Measurements from ENCODE around the gene LRRC19.

The LRRC19 gene

DNA sequence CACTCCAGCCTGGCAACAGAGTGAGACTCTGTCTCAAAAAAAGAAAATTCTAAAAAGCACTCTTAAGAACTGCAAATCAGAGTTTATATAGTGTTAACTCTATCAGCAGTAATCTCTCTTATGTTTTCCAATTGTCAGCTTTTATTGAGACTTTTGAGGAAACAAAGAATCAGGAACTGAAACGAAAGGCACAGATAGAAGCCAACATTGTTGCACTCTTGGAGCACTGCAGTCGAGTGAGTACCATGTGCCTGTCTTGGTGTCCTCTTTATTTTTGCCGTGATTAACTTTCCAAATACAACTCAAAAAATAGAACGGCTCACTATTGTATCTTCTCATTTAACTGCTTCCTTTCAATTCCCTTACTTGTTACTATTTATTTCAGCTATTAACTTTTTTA is 41.7 kb upstream of the LRRC19 start:
- Histone ChIP-seq H3K27ac (no peak overlapping the region), H3K9ac (no peak overlapping the region), H3K27me3 (ENCODE audit: insufficient read depth, low read depth) (no peaks in the 10 kb centered on the region), H4K20me1 (ENCODE audit: insufficient read depth) (no peaks in the 10 kb centered on the region), H3K4me1 (ENCODE audit: low read depth, poor library complexity, severe bottlenecking) (no peaks in the 10 kb centered on the region), H3K79me2 (ENCODE audit: insufficient read depth, low read depth) (no peaks in the 10 kb centered on the region), H3K4me2 (no peak overlapping the region), H3K4me3 (IDR thresholded peaks at IDR 0.05; ENCODE audit: insufficient read depth, low read depth, low read length) (no peak overlapping the region), H3K36me3 (ENCODE audit: insufficient read depth) (no peaks in the 10 kb centered on the region), H2AFZ (ENCODE audit: low read depth) (no peak overlapping the region)
- TF ChIP-seq, protein P1, sequence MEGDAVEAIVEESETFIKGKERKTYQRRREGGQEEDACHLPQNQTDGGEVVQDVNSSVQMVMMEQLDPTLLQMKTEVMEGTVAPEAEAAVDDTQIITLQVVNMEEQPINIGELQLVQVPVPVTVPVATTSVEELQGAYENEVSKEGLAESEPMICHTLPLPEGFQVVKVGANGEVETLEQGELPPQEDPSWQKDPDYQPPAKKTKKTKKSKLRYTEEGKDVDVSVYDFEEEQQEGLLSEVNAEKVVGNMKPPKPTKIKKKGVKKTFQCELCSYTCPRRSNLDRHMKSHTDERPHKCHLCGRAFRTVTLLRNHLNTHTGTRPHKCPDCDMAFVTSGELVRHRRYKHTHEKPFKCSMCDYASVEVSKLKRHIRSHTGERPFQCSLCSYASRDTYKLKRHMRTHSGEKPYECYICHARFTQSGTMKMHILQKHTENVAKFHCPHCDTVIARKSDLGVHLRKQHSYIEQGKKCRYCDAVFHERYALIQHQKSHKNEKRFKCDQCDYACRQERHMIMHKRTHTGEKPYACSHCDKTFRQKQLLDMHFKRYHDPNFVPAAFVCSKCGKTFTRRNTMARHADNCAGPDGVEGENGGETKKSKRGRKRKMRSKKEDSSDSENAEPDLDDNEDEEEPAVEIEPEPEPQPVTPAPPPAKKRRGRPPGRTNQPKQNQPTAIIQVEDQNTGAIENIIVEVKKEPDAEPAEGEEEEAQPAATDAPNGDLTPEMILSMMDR (conservative IDR thresholded peaks at IDR 0.05; ENCODE audit: low read depth, low read length) = no peak

DNA sequence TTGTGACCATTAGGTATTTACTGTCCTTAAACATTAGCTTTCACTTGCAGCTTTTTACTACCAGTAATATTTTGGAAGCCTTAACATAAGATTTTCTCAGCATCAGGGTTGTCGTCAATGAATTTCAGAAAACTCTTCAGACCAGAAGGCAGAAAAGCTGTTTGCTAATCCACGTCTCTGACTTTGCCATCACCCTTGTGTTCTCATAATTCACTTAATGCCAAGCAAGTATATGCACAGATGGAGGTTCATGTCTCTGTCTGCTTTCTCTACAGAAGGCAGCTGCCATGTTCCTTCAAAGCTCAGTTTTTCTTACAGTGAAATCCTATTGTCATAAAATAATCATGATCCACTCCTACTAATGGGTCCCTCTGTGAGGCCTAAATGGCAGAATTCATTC is 37.7 kb upstream of the LRRC19 start:
- Histone ChIP-seq H2AFZ (ENCODE audit: low read depth) (no peak overlapping the region), H3K27me3 (ENCODE audit: insufficient read depth, low read depth) (no peaks in the 10 kb centered on the region), H3K79me2 (ENCODE audit: insufficient read depth, low read depth) (no peaks in the 10 kb centered on the region), H3K4me3 (IDR thresholded peaks at IDR 0.05; ENCODE audit: insufficient read depth, low read depth, low read length) (no peak overlapping the region), H4K20me1 (ENCODE audit: insufficient read depth) (no peaks in the 10 kb centered on the region), H3K9ac (no peak overlapping the region), H3K4me2 (no peak overlapping the region), H3K36me3 (ENCODE audit: insufficient read depth) (no peaks in the 10 kb centered on the region), H3K4me1 (ENCODE audit: low read depth, poor library complexity, severe bottlenecking) (no peaks in the 10 kb centered on the region), H3K27ac (no peak overlapping the region)
- TF ChIP-seq, protein P1 (conservative IDR thresholded peaks at IDR 0.05; ENCODE audit: low read depth, low read length) = no peak

DNA sequence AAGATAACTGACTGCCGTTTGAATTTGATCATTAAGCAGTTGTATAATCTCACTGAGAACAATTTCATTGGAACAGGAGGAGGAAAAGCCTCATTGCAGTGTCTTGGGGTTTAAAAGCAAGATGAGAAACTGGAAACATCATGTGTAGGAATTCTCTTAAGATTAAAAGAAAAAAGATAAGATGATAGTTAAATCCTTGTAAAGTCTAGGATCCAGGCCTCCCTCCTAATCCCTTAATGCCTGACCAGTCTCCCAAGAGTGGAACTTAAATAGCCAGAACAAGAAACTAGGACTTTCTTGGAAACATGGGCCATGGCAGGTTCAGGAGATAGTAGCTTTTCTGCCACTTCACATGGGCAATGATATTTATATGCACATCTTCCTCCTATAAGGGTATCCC is 37.0 kb upstream of the LRRC19 start:
- TF ChIP-seq, protein P1 (conservative IDR thresholded peaks at IDR 0.05; ENCODE audit: low read depth, low read length) = no peak
- no peaks in the 10 kb centered on the region for H4K20me1 ChIP-seq (ENCODE audit: insufficient read depth)
- H3K27ac ChIP-seq = no peak overlapping the region
- H2AFZ ChIP-seq (ENCODE audit: low read depth) = no peak overlapping the region
- no peak overlapping the region for H3K4me2 ChIP-seq
- no peak overlapping the region for H3K4me3 ChIP-seq (IDR thresholded peaks at IDR 0.05; ENCODE audit: insufficient read depth, low read depth, low read length)
- no peaks in the 10 kb centered on the region for H3K4me1 ChIP-seq (ENCODE audit: low read depth, poor library complexity, severe bottlenecking)
- no peaks in the 10 kb centered on the region for H3K27me3 ChIP-seq (ENCODE audit: insufficient read depth, low read depth)
- no peak overlapping the region for H3K9ac ChIP-seq
- H3K36me3 ChIP-seq (ENCODE audit: insufficient read depth) = no peaks in the 10 kb centered on the region
- no peaks in the 10 kb centered on the region for H3K79me2 ChIP-seq (ENCODE audit: insufficient read depth, low read depth)

DNA sequence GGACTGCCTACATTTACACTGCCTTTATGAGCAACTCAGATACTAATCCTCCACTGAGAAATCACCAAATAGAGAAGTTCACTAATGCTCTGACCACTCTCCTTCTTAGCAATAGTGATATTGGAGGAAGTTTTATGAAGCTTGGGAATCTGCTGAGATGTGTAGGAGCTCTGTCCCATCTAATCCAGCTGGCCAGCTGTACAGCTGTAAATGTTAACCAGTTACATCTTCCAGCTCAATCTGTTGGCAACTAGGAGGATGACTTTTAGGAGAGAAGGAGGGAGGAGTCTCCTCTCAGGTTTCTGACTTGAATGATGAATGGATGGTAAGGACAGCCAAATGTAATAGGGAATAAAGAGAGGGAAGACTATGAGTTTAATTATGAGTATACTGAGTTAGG is 36.3 kb upstream of the LRRC19 start:
- no peaks in the 10 kb centered on the region for H4K20me1 ChIP-seq (ENCODE audit: insufficient read depth)

More for the DNA sequence above, 36.3 kb upstream of the LRRC19 start:
- Histone ChIP-seq H3K27ac (no peak overlapping the region), H3K4me1 (ENCODE audit: low read depth, poor library complexity, severe bottlenecking) (no peaks in the 10 kb centered on the region), H3K79me2 (ENCODE audit: insufficient read depth, low read depth) (no peaks in the 10 kb centered on the region), H3K36me3 (ENCODE audit: insufficient read depth) (no peaks in the 10 kb centered on the region), H3K9ac (no peak overlapping the region), H3K4me3 (IDR thresholded peaks at IDR 0.05; ENCODE audit: insufficient read depth, low read depth, low read length) (no peak overlapping the region), H2AFZ (ENCODE audit: low read depth) (no peak overlapping the region), H3K27me3 (ENCODE audit: insufficient read depth, low read depth) (no peaks in the 10 kb centered on the region), H3K4me2 (no peak overlapping the region)
- TF ChIP-seq, protein P1 (conservative IDR thresholded peaks at IDR 0.05; ENCODE audit: low read depth, low read length) = no peak

Data from KMS-11 (cell line).